ENCODE data around the gene SART3. TPM values are rescaled to one million over a fixed set of nuclear protein-coding genes. Genes with fewer than 3 reads are reported as not detected.
A peak's percentile ranks its signal among the peaks of the same experiment; 100 is the strongest.

The SART3 gene
- total RNA-seq, 3 donors from 2014 or later (not counting 1 experiment from before 2014, with no cell fraction given): 76.5 to 107 (median 78.3) TPM

- no peaks in the 10 kb centered on the region for H3K9me3 Mint-ChIP-seq
- WGBS (ENCODE audit: insufficient coverage): 97% methylated on average over 39 of the region's 39 CpGs
- DNase-seq: no peak
- intact Hi-C loops (cut with micrococcal nuclease): no loop called here
- no peaks in the 10 kb centered on the region for H3K36me3 Mint-ChIP-seq
- Histone ChIP-seq H3K36me3 (ENCODE audit: control insufficient read depth, insufficient read depth, low read length) (peaks cover 55% of the 10 kb centered on the region), H3K27me3 (ENCODE audit: control insufficient read depth, insufficient read depth, low read length) (no peaks in the 10 kb centered on the region), H3K27ac (ENCODE audit: low read length) (no peak overlapping the region), H3K4me1 (ENCODE audit: control insufficient read depth, insufficient read depth, low read length) (peaks cover 22% of the 10 kb centered on the region), H3K9me3 (ENCODE audit: control insufficient read depth, insufficient read depth, low read length) (no peaks in the 10 kb centered on the region), H3K4me3 (ENCODE audit: low read length) (no peak overlapping the region)
- no peaks in the 10 kb centered on the region for H3K27me3 Mint-ChIP-seq (ENCODE audit: low read depth in 2 of 2)
- TF ChIP-seq, protein P1, sequence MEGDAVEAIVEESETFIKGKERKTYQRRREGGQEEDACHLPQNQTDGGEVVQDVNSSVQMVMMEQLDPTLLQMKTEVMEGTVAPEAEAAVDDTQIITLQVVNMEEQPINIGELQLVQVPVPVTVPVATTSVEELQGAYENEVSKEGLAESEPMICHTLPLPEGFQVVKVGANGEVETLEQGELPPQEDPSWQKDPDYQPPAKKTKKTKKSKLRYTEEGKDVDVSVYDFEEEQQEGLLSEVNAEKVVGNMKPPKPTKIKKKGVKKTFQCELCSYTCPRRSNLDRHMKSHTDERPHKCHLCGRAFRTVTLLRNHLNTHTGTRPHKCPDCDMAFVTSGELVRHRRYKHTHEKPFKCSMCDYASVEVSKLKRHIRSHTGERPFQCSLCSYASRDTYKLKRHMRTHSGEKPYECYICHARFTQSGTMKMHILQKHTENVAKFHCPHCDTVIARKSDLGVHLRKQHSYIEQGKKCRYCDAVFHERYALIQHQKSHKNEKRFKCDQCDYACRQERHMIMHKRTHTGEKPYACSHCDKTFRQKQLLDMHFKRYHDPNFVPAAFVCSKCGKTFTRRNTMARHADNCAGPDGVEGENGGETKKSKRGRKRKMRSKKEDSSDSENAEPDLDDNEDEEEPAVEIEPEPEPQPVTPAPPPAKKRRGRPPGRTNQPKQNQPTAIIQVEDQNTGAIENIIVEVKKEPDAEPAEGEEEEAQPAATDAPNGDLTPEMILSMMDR (IDR thresholded peaks at IDR 0.05): no peak
- peaks cover 32% of the 10 kb centered on the region in 2 donors for H3K4me1 Mint-ChIP-seq
- peak overlapping the region in 1 of 2 donors; percentile 13 for H3K27ac Mint-ChIP-seq
- H3K4me3 Mint-ChIP-seq: no peak overlapping the region
- no peak for ATAC-seq
These were observed 42.1 kb downstream of the SART3 start for GRCh38 chr12:108518716-108519496.

- H3K27ac ChIP-seq (ENCODE audit: low read length): no peak overlapping the region
- intact Hi-C loops (cut with micrococcal nuclease): no loop called here
- H3K4me1 ChIP-seq (ENCODE audit: control insufficient read depth, insufficient read depth, low read length): peaks cover 22% of the 10 kb centered on the region
- H3K4me1 Mint-ChIP-seq: peaks cover 32 to 34% of the 10 kb centered on the region in 2 donors
- no peak overlapping the region for H3K4me3 ChIP-seq (ENCODE audit: low read length)
- H3K27me3 ChIP-seq (ENCODE audit: control insufficient read depth, insufficient read depth, low read length): no peaks in the 10 kb centered on the region
- H3K27me3 Mint-ChIP-seq (ENCODE audit: low read depth in 2 of 2): no peaks in the 10 kb centered on the region
- H3K9me3 Mint-ChIP-seq: no peaks in the 10 kb centered on the region
- no peak overlapping the region for H3K4me3 Mint-ChIP-seq
- TF ChIP-seq, protein P1 (IDR thresholded peaks at IDR 0.05): no peak
- H3K9me3 ChIP-seq (ENCODE audit: control insufficient read depth, insufficient read depth, low read length): no peaks in the 10 kb centered on the region
- peaks cover 48% of the 10 kb centered on the region for H3K36me3 ChIP-seq (ENCODE audit: control insufficient read depth, insufficient read depth, low read length)
- DNase-seq (no peak), ATAC-seq (no peak)
- peak overlapping the region in 1 of 2 donors; percentile 9 for H3K27ac Mint-ChIP-seq
- no peaks in the 10 kb centered on the region for H3K36me3 Mint-ChIP-seq
- 97% methylated on average over 24 of the region's 24 CpGs for WGBS (ENCODE audit: insufficient coverage)
These were observed 42.8 kb downstream of the SART3 start for GRCh38 chr12:108518101-108518715.

DNA sequence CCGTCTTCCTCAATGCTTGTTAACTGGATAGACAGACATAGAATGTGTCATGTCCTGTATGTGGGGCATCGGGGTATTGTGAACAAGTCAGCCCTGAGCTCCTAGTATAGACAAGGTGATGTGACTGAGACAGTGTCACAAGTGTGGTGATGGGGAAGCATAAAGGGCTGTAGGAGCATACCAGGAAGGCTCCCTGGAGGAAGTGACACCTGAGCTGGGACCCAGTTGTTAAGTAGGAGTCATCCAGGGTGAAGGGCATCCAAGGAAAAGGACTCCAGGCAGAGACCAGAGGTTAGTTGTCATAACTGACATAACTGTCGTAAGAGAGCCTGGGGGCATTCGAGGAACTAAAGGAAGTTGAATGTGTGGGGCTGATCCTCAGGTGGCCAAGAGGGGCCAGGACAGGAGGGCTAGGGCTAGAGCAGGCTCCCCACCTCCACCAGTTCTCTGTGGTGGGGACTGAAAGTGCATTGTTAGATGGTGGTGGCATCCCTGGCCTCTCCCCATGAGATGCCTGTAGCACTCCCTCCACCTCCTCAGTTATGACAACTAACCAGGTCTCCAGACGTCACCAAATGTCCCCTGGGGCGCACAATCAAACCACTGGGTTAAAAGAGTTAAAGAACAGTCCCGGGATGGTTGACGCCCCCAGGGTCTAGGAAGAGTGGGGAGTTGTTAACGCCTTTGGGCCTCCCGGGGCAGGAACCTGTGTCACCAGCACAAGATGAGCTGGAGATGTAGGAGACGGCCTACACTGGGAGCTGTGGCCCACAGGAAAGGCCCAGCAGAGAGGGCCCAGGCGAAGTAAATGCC is 43.5 kb downstream of the SART3 start:
- no peaks in the 10 kb centered on the region for H3K9me3 ChIP-seq (ENCODE audit: control insufficient read depth, insufficient read depth, low read length)
- intact Hi-C loops (cut with micrococcal nuclease): no loop called here
- Mint-ChIP-seq H3K36me3 (no peaks in the 10 kb centered on the region), H3K27me3 (ENCODE audit: low read depth in 2 of 2) (no peaks in the 10 kb centered on the region), H3K4me3 (peak overlapping the region; percentile 60), H3K4me1 (peaks cover 32 to 34% of the 10 kb centered on the region in 2 donors), H3K9me3 (no peaks in the 10 kb centered on the region), H3K27ac (peak overlapping the region; percentile 58 to 85)
- peaks cover 41% of the 10 kb centered on the region for H3K36me3 ChIP-seq (ENCODE audit: control insufficient read depth, insufficient read depth, low read length)
- peaks cover 22% of the 10 kb centered on the region for H3K4me1 ChIP-seq (ENCODE audit: control insufficient read depth, insufficient read depth, low read length)
- no peak overlapping the region for H3K27ac ChIP-seq (ENCODE audit: low read length)
- ATAC-seq: no peak
- TF ChIP-seq, protein P1 (IDR thresholded peaks at IDR 0.05): no peak
- 92% methylated on average over 12 of the region's 12 CpGs for WGBS (ENCODE audit: insufficient coverage)
- no peaks in the 10 kb centered on the region for H3K27me3 ChIP-seq (ENCODE audit: control insufficient read depth, insufficient read depth, low read length)
- no peak overlapping the region for H3K4me3 ChIP-seq (ENCODE audit: low read length)
- no peak for DNase-seq
